GM13976 (cell line): ENCODE measurements around the gene SLC6A6.
A peak's percentile ranks its signal among the peaks of the same experiment; 100 is the strongest.

Experiments used
- DNase-seq: peaks from one replicate; pipeline ENCODE4 v3.0.0; 2012; ENCODE audit warnings: low spot score
- CTCF ChIP-seq: IDR thresholded peaks from 2 replicates; pipeline ENCODE4 v1.5.1; 2012; ENCODE audit warnings: borderline replicate concordance, mild to moderate bottlenecking; ENCODE audit not compliant: insufficient read depth; ENCODE audit errors: extremely low read depth, missing control alignments, control extremely low read depth
- in situ Hi-C: fragments of 300-500 bp; cut with MboI; formaldehyde crosslinking; loops from one replicate; pipeline ENCODE4 v1.12.0; 2022; ENCODE audit warnings: low sequenced_read_pairs, mixed read lengths, inconsistent platforms; ENCODE audit not compliant: unreplicated experiment

The SLC6A6 gene

GRCh38 chr3:14397046-14397445, 5.4 kb upstream of the SLC6A6 start:
- no peak for TF ChIP-seq CTCF
- DNase-seq, result no peak
- in situ Hi-C loops, result no loop called here

GRCh38 chr3:14397531-14397930, 4.9 kb upstream of the SLC6A6 start:
- DNase-seq, result no peak
- TF ChIP-seq CTCF, result no peak
- in situ Hi-C loops, result no loop called here

GRCh38 chr3:14397940-14398796, 4.2 kb upstream of the SLC6A6 start:
- in situ Hi-C loops, result no loop called here
- no peak for DNase-seq
- TF ChIP-seq CTCF, result no peak

- no peak for DNase-seq
- peak; percentile 4 for TF ChIP-seq CTCF
- in situ Hi-C loops, result no loop called here
Measured at GRCh38 chr3:14398797-14399106, 3.7 kb upstream of the SLC6A6 start.

GRCh38 chr3:14401692-14402303, 608 bp upstream of the SLC6A6 start:
- no peak for TF ChIP-seq CTCF
- in situ Hi-C loops, result no loop called here
- no peak for DNase-seq

GRCh38 chr3:14403619-14404155, 1.3 kb downstream of the SLC6A6 start:
- in situ Hi-C loops, result no loop called here

More at GRCh38 chr3:14403619-14404155, 1.3 kb downstream of the SLC6A6 start:
- DNase-seq, result no peak
- TF ChIP-seq CTCF, result no peak
